NB4 (cell line): ENCODE results near the gene SCAMP5.

Experiments used
- CTCF ChIP-seq: IDR thresholded peaks from one replicate; pipeline ENCODE4 v1.5.1; 2012; ENCODE audit warnings: low read depth, low read length
- POLR2A ChIP-seq: IDR thresholded peaks from 2 replicates; pipeline ENCODE4 v1.6.1; 2011; ENCODE audit warnings: mild to moderate bottlenecking; ENCODE audit not compliant: insufficient read length; ENCODE audit errors: extremely low read depth

- TF ChIP-seq CTCF (no peak), POLR2A (no peak)
These were observed 69.5 kb downstream of the SCAMP5 start for GRCh38 chr15:75064846-75065245.
